Smooth muscle cell (in vitro differentiated cells): ENCODE measurements around the gene SRGAP1. TPM values are rescaled to one million over a fixed set of nuclear protein-coding genes. Genes with fewer than 3 reads are reported as not detected.
"Not testable (repeated sequence)": the region's sequence is repeated elsewhere in the genome, so short reads cannot be mapped to it uniquely, and the experiment has no call there.

ENCODE experiments used
- DNase-seq: peaks from one replicate; lab custom pipeline; 2025; ENCODE audit not compliant: unreplicated experiment; lab: John Stamatoyannopoulos, UW
- H2AFZ ChIP-seq: fragments of 200-600 bp; sonication (generic); 2 replicates; pipeline ENCODE4 v1.6.0; 2016; ENCODE audit warnings: antibody characterized with exemption, low read depth, mild to moderate bottlenecking
- H3F3A ChIP-seq: fragments of 200-600 bp; sonication (generic); 2 replicates; pipeline ENCODE4 v1.6.0; 2017; ENCODE audit warnings: antibody characterized with exemption, low read depth
- H3K27ac ChIP-seq: fragments of 200-600 bp; sonication (generic); 2 replicates; pipeline ENCODE4 v1.5.1; 2016; ENCODE audit warnings: low read depth, mild to moderate bottlenecking
- H3K27me3 ChIP-seq: fragments of 200-600 bp; sonication (generic); 2 replicates; pipeline ENCODE4 v1.6.1; 2016; ENCODE audit warnings: low read depth, mild to moderate bottlenecking
- H3K36me3 ChIP-seq: fragments of 200-600 bp; sonication (generic); 2 replicates; pipeline ENCODE4 v1.5.1; 2016; ENCODE audit warnings: low read depth
- H3K4me1 ChIP-seq: fragments of 200-600 bp; sonication (generic); 2 replicates; pipeline ENCODE4 v1.5.1; 2016; ENCODE audit warnings: low read depth
- H3K4me2 ChIP-seq: fragments of 200-600 bp; sonication (generic); 2 replicates; pipeline ENCODE4 v1.6.0; 2016; ENCODE audit warnings: mild to moderate bottlenecking
- H3K4me3 ChIP-seq: fragments of 200-600 bp; sonication (generic); 2 replicates; pipeline ENCODE4 v1.5.1; 2016; ENCODE audit warnings: mild to moderate bottlenecking
- H3K79me2 ChIP-seq: fragments of 200-600 bp; sonication (generic); 2 replicates; pipeline ENCODE4 v1.6.0; 2016; ENCODE audit warnings: low read depth, mild to moderate bottlenecking
- H3K9ac ChIP-seq: fragments of 200-600 bp; sonication (generic); 2 replicates; pipeline ENCODE4 v1.6.0; 2016; ENCODE audit warnings: low read depth
- H3K9me3 ChIP-seq: fragments of 200-600 bp; sonication (generic); replicated peaks from 2 replicates; pipeline ENCODE4 v1.5.1; 2016; ENCODE audit warnings: low read depth
- H4K20me1 ChIP-seq: fragments of 200-600 bp; sonication (generic); 2 replicates; pipeline ENCODE4 v1.6.0; 2016; ENCODE audit warnings: low read depth
- CTCF ChIP-seq: fragments of 200-600 bp; sonication (generic); IDR thresholded peaks from 2 replicates; pipeline ENCODE4 v1.5.1; 2017; ENCODE audit warnings: borderline replicate concordance, mild to moderate bottlenecking, antibody characterized with exemption; ENCODE audit not compliant: insufficient read depth, poor library complexity, severe bottlenecking
- WGBS: methylation state at CpG from one replicate; pipeline ENCODE4 v1.1.7; 2016; ENCODE audit warnings: low lambda C conversion rate; 5-methylcytosine and 5-hydroxymethylcytosine counted together
- polyA plus RNA-seq: library from polyadenylated mRNA; unstranded; fragments of >200 nt; fragmentation: Nextera tagmentation; extraction: Ambion mirVana; gene quantifications from 2 replicates; pipeline ENCODE4 v1.2.1, GENCODE V29; 2016
- total RNA-seq: library from RNA; depleted of rRNA; stranded (reverse); fragments of >200 nt; gene quantifications from 2 replicates; pipeline ENCODE4 v1.2.3, GENCODE V29; 2014

Gene SRGAP1
- total and polyA plus RNA-seq, 2 experiments from 2014 or later: 4.0 to 5.9 TPM

DNA sequence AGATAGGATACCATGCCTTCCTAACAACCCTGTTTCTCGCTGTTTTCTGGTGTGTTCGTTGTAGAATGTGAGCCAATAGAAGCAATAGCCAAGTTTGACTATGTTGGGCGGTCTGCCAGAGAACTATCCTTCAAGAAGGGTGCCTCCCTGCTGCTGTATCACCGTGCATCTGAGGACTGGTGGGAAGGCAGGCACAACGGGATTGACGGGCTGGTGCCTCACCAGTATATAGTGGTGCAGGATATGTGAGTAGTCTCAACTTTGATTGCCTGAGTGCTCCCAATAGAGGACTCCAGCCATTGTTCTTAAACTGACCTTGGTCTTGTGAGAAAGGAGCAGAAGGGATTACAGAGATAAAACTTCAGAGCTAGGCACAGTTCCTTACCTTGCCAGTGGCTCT, 281.4 kb downstream of the SRGAP1 start:
- H3K27me3 ChIP-seq: no peaks in the 10 kb centered on the region
- H3F3A ChIP-seq: no peaks in the 10 kb centered on the region
- H3K4me3 ChIP-seq: no peak overlapping the region
- no peaks in the 10 kb centered on the region for H3K9me3 ChIP-seq
- no peak for DNase-seq
- H3K79me2 ChIP-seq: no peaks in the 10 kb centered on the region
- H3K4me2 ChIP-seq: no peak overlapping the region
- WGBS: 96% methylated on average over 6 of the region's 6 CpGs
- H2AFZ ChIP-seq: no peak overlapping the region
- H3K27ac ChIP-seq: no peak overlapping the region
- no peaks in the 10 kb centered on the region for H3K36me3 ChIP-seq
- H3K4me1 ChIP-seq: no peaks in the 10 kb centered on the region
- H3K9ac ChIP-seq: no peak overlapping the region
- no peak for TF ChIP-seq CTCF
- H4K20me1 ChIP-seq: no peaks in the 10 kb centered on the region

- WGBS: 97% methylated on average over 14 of the region's 14 CpGs
- no peak for TF ChIP-seq CTCF
- no peak overlapping the region for H2AFZ ChIP-seq
Measured at GRCh38 chr12:64127811-64128210, 283.3 kb downstream of the SRGAP1 start.

GRCh38 chr12:64128366-64128765, 283.9 kb downstream of the SRGAP1 start:
- Histone ChIP-seq H3K79me2 (no peaks in the 10 kb centered on the region), H2AFZ (no peak overlapping the region), H3K36me3 (no peaks in the 10 kb centered on the region), H3F3A (no peaks in the 10 kb centered on the region), H3K4me3 (no peak overlapping the region), H3K9me3 (peaks cover under 1% of the 10 kb centered on the region), H4K20me1 (no peaks in the 10 kb centered on the region), H3K27ac (no peak overlapping the region), H3K9ac (no peak overlapping the region), H3K4me1 (no peaks in the 10 kb centered on the region), H3K27me3 (no peaks in the 10 kb centered on the region), H3K4me2 (no peak overlapping the region)
- WGBS: 85% methylated on average over 1 of the region's 1 CpG
- no peak for DNase-seq
- TF ChIP-seq CTCF: no peak

More at GRCh38 chr12:64127811-64128210, 283.3 kb downstream of the SRGAP1 start:
- H3K79me2 ChIP-seq: no peaks in the 10 kb centered on the region
- H4K20me1 ChIP-seq: no peaks in the 10 kb centered on the region
- H3K4me2 ChIP-seq: no peak overlapping the region
- DNase-seq: no peak
- H3F3A ChIP-seq: no peaks in the 10 kb centered on the region
- H3K27ac ChIP-seq: no peak overlapping the region
- H3K36me3 ChIP-seq: no peaks in the 10 kb centered on the region
- H3K4me1 ChIP-seq: no peaks in the 10 kb centered on the region
- no peaks in the 10 kb centered on the region for H3K27me3 ChIP-seq
- H3K9ac ChIP-seq: no peak overlapping the region
- no peak overlapping the region for H3K4me3 ChIP-seq
- no peaks in the 10 kb centered on the region for H3K9me3 ChIP-seq

DNA sequence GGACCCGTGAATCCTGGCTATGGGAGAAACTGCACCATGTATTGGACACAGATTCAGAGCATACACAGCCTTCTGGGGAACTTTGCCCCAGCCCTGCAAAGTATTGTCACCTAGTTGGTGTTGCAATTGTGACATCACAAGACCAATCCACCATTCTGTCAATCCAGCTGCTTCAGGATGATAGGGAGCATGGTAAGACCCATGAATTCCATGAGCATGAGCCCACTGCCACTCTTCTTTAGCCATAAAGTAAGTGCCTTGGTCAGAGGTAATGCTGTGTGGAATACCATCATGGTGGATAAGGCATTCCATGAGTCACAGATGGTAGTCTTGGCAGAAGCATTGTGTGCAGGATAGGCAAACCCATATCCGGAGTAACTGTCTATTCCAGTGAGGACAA, 286.0 kb downstream of the SRGAP1 start:
- not testable (repeated sequence) for H2AFZ ChIP-seq, H4K20me1 ChIP-seq, H3K27me3 ChIP-seq, H3K4me2 ChIP-seq, H3K9me3 ChIP-seq, H3K27ac ChIP-seq, H3K9ac ChIP-seq, H3K36me3 ChIP-seq, H3K4me1 ChIP-seq, DNase-seq, H3F3A ChIP-seq, H3K79me2 ChIP-seq, H3K4me3 ChIP-seq
- WGBS: 91% methylated on average over 2 of the region's 2 CpGs

GRCh38 chr12:64131456-64131855, 287.0 kb downstream of the SRGAP1 start:
- H3F3A ChIP-seq, H3K36me3 ChIP-seq, H2AFZ ChIP-seq, H3K27me3 ChIP-seq, H3K9me3 ChIP-seq, H3K4me2 ChIP-seq, H3K79me2 ChIP-seq, H3K4me1 ChIP-seq, H3K4me3 ChIP-seq, H3K27ac ChIP-seq, H3K9ac ChIP-seq, DNase-seq, H4K20me1 ChIP-seq: not testable (repeated sequence)
- WGBS: 94% methylated on average over 6 of the region's 6 CpGs

- WGBS: 95% methylated on average over 2 of the region's 2 CpGs
- not testable (repeated sequence) for H3K27me3 ChIP-seq, H3K4me2 ChIP-seq, H3K36me3 ChIP-seq, H3K27ac ChIP-seq, H3F3A ChIP-seq, H2AFZ ChIP-seq, H4K20me1 ChIP-seq, H3K9me3 ChIP-seq, H3K4me3 ChIP-seq, DNase-seq, H3K79me2 ChIP-seq, H3K4me1 ChIP-seq, H3K9ac ChIP-seq
Measured at GRCh38 chr12:64132672-64133071, 288.2 kb downstream of the SRGAP1 start.
